ENCODE measurements around the gene KCNG1.
"Not testable (repeated sequence)": the region's sequence is repeated elsewhere in the genome, so short reads cannot be mapped to it uniquely, and the experiment has no call there.

Gene KCNG1

GRCh38 chr20:50980851-50981713 is 41.8 kb downstream of the KCNG1 start:
- no peak for DNase-seq

GRCh38 chr20:50980071-50980681 is 42.7 kb downstream of the KCNG1 start:
- DNase-seq: no peak

GRCh38 chr20:50978533-50978932 is 44.4 kb downstream of the KCNG1 start:
- not testable (repeated sequence) for DNase-seq

GRCh38 chr20:50977066-50978021 is 45.6 kb downstream of the KCNG1 start:
- no peak for DNase-seq

- no peak for DNase-seq
These were observed 47.1 kb downstream of the KCNG1 start for GRCh38 chr20:50975701-50976330.

- no peak for DNase-seq
These were observed 53.0 kb downstream of the KCNG1 start for GRCh38 chr20:50969912-50970311.

- no peak for DNase-seq
These were observed 53.5 kb downstream of the KCNG1 start for GRCh38 chr20:50969435-50969834.

GRCh38 chr20:50968289-50968688 is 54.6 kb downstream of the KCNG1 start:
- DNase-seq: no peak

GRCh38 chr20:50967586-50967985 is 55.3 kb downstream of the KCNG1 start:
- DNase-seq: no peak

- DNase-seq: no peak
These were observed 63.3 kb downstream of the KCNG1 start for GRCh38 chr20:50959543-50960126.

- DNase-seq: no peak
These were observed 64.0 kb downstream of the KCNG1 start, which contains the start of gene MOCS3 for GRCh38 chr20:50958615-50959542. TSS of gene MOCS3 (plus strand) at chr20:50958818. CDS start at chr20:50958843, 25 bp downstream.

GRCh38 chr20:50957798-50958614 is 64.9 kb downstream of the KCNG1 start, which contains the start of gene DPM1:
TSS of gene DPM1 (minus strand) at chr20:50958532. CDS start at chr20:50958523, 9 bp downstream.
- DNase-seq: no peak

- no peak for DNase-seq
These were observed 65.6 kb downstream of the KCNG1 start for GRCh38 chr20:50957276-50957675.

- no peak for DNase-seq
These were observed 69.1 kb downstream of the KCNG1 start for GRCh38 chr20:50953821-50954220.

All from cortex of kidney (tissue), 1 donor.